Measurements from ENCODE around the gene SAFB. TPM values are rescaled to one million over a fixed set of nuclear protein-coding genes. Genes with fewer than 3 reads are reported as not detected.

SAFB gene
- total RNA-seq, 1 experiment from 2014 or later: 143 TPM

- peaks cover 52% of the 10 kb centered on the region for H4K20me1 ChIP-seq (ENCODE audit: insufficient read depth)
- CTCF ChIA-PET: no interaction called here
Measured at GRCh38 chr19:5635427-5635826, 12.5 kb downstream of the SAFB start.

GRCh38 chr19:5637971-5638370 is 15.1 kb downstream of the SAFB start:
- Histone ChIP-seq H3K4me1 (ENCODE audit: control insufficient read depth in 1 of 2, insufficient read depth in 2 of 2, low read length in 2 of 2) (no peaks in the 10 kb centered on the region), H3K9me3 (ENCODE audit: control insufficient read depth in 1 of 2, insufficient read depth in 1 of 2, low read depth in 1 of 2, low read length in 2 of 2) (no peaks in the 10 kb centered on the region)

More at GRCh38 chr19:5635427-5635826, 12.5 kb downstream of the SAFB start:
- H3K27me3 ChIP-seq (ENCODE audit: insufficient read depth, low read length): no peaks in the 10 kb centered on the region
- no peak overlapping the region for H2AFZ ChIP-seq (ENCODE audit: low read depth, low read length, poor library complexity, severe bottlenecking)
- H3K9ac ChIP-seq (ENCODE audit: low read length): no peak overlapping the region
- no TSS peak for BruUV-seq (replicated peaks)
- H3K9me2 ChIP-seq (ENCODE audit: insufficient read depth): no peaks in the 10 kb centered on the region
- ChIA-PET POLR2A (interaction anchor here (0.9 to 1.5 kb wide), 2 partner anchors 13 to 43 kb away, joined by 3 to 8 read pairs; partner anchors contain the start of genes SAFB and SAFB2), RAD21 (ENCODE audit: low non-redundant PET in 1 of 2, low total read pairs in 2 of 2, uncharacterized antibody in 2 of 2, unreplicated experiment in 2 of 2) (no interaction called here)
- no peaks in the 10 kb centered on the region for H3K4me1 ChIP-seq (ENCODE audit: control insufficient read depth in 1 of 2, insufficient read depth in 2 of 2, low read length in 2 of 2)
- H3K4me2 ChIP-seq (ENCODE audit: low read length): no peak overlapping the region
- ATAC-seq: no peak
- peaks cover 100% of the 10 kb centered on the region for H3K79me2 ChIP-seq (ENCODE audit: insufficient read depth, low read length)
- TF ChIP-seq SP1 (IDR thresholded peaks at IDR 0.05; ENCODE audit: low read depth) (no peak), EZH2phosphoT487 (IDR thresholded peaks at IDR 0.05; ENCODE audit: borderline replicate concordance) (no peak), POLR2AphosphoS5 (IDR thresholded peaks at IDR 0.05; ENCODE audit: low read depth, low read length) (no peak), POLR2A (IDR thresholded peaks at IDR 0.05; ENCODE audit: borderline replicate concordance, extremely low read depth, insufficient read depth, insufficient read length) (no peak), SRF (IDR thresholded peaks at IDR 0.05; ENCODE audit: low read depth) (no peak), ATF3 (IDR thresholded peaks at IDR 0.05) (no peak), ELF1 (IDR thresholded peaks at IDR 0.05; ENCODE audit: borderline replicate concordance, low read depth) (no peak), SIN3A (IDR thresholded peaks at IDR 0.05; ENCODE audit: low read depth) (no peak)
- peaks cover 6% of the 10 kb centered on the region in 2 experiments; a peak in 2 of 4 replicates for H3K36me3 ChIP-seq (ENCODE audit: control insufficient read depth in 1 of 2, insufficient read depth in 2 of 2, low read length in 2 of 2)
- DNase-seq (ENCODE audit: low read depth, low spot score): no peak
- H3K4me3 ChIP-seq (replicated peaks in 1 of 2; ENCODE audit: low read depth in 1 of 2, low read length in 2 of 2): no peak overlapping the region
- no peaks in the 10 kb centered on the region for H3K9me3 ChIP-seq (ENCODE audit: control insufficient read depth in 1 of 2, insufficient read depth in 1 of 2, low read depth in 1 of 2, low read length in 2 of 2)
- no peak overlapping the region for H3K27ac ChIP-seq (ENCODE audit: low read depth, low read length)
- intact Hi-C loops (cut with micrococcal nuclease): no loop called here

More at GRCh38 chr19:5637971-5638370, 15.1 kb downstream of the SAFB start:
- Histone ChIP-seq H3K27me3 (ENCODE audit: insufficient read depth, low read length) (no peaks in the 10 kb centered on the region), H4K20me1 (ENCODE audit: insufficient read depth) (peaks cover 46% of the 10 kb centered on the region), H3K79me2 (ENCODE audit: insufficient read depth, low read length) (peaks cover 100% of the 10 kb centered on the region), H3K4me3 (replicated peaks in 1 of 2; ENCODE audit: low read depth in 1 of 2, low read length in 2 of 2) (no peak overlapping the region), H3K9me2 (ENCODE audit: insufficient read depth) (no peaks in the 10 kb centered on the region), H3K36me3 (ENCODE audit: control insufficient read depth in 1 of 2, insufficient read depth in 2 of 2, low read length in 2 of 2) (peaks cover 5 to 18% of the 10 kb centered on the region in 2 experiments; a peak in 2 of 4 replicates), H2AFZ (ENCODE audit: low read depth, low read length, poor library complexity, severe bottlenecking) (no peak overlapping the region), H3K27ac (ENCODE audit: low read depth, low read length) (no peak overlapping the region), H3K4me2 (ENCODE audit: low read length) (no peak overlapping the region), H3K9ac (ENCODE audit: low read length) (no peak overlapping the region)
- ATAC-seq: no peak
- intact Hi-C loops (cut with micrococcal nuclease): no loop called here
- no TSS peak for BruUV-seq (replicated peaks)
- POLR2A ChIA-PET: no interaction called here
- TF ChIP-seq CBX3 (IDR thresholded peaks at IDR 0.05; ENCODE audit: low read depth): no peak
- no peak for TF ChIP-seq EZH2 (IDR thresholded peaks at IDR 0.05)
- TF ChIP-seq ZBTB33 (IDR thresholded peaks at IDR 0.05; ENCODE audit: extremely low read depth, insufficient replicate concordance, low read length): no peak
- no peak for TF ChIP-seq CEBPB (IDR thresholded peaks at IDR 0.05; ENCODE audit: low read depth)
- no peak for TF ChIP-seq TCF7L2 (IDR thresholded peaks at IDR 0.05; ENCODE audit: borderline replicate concordance, extremely low read depth, insufficient read depth, insufficient read length)
- no peak for TF ChIP-seq ATF3 (IDR thresholded peaks at IDR 0.05)
- no peak for DNase-seq (ENCODE audit: low read depth, low spot score)
- CTCF ChIA-PET: no interaction called here
- RAD21 ChIA-PET (ENCODE audit: low non-redundant PET in 1 of 2, low total read pairs in 2 of 2, uncharacterized antibody in 2 of 2, unreplicated experiment in 2 of 2): no interaction called here
